GM19240 (cell line): ENCODE results near the gene CEBPG.

ENCODE experiments used
- DNase-seq: peaks from one replicate; pipeline ENCODE4 v3.0.0; 2011; ENCODE audit warnings: low spot score; ENCODE audit not compliant: insufficient read length

CEBPG gene

DNA sequence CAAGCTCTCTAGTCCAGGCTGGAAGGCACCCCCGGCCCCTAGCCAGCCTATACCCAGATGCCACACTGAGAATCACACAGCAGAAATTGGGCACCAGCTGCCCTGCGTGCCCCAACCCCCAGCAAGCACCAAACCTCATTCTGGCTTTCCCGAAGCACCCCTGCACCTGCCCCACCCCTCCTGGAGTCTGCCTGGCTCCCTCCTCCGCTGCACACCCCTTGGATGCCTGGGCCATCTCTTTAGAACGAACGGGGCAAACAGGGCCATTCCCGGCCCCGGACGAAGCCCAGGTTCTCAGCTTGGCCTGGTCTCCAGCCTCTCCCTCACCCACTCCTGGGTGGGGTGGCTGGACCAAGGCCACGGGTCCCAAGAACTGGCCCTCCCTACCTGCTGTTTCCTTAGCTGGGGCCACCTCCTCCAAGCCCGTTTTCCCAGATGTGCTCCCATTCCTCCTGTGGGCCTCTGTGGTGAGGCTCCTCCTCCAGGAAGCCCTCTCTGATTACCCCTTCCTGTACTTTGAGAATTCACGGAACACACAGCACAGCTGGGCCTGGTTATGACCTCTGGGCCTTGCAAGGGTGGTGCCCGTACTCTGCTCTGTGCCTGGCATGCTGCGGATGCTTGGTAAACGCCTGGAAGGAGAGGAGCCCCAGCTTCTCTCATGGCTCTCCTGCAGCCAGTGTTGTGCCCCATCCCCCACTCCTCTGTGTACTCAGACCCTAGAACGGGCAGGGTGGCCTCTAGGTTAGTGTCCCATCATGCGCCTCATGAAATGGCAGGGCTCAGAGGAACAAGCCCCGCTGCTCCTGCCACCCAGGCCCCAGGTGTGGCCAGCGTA, 21.4 kb downstream of the CEBPG start:
- no peak for DNase-seq

DNA sequence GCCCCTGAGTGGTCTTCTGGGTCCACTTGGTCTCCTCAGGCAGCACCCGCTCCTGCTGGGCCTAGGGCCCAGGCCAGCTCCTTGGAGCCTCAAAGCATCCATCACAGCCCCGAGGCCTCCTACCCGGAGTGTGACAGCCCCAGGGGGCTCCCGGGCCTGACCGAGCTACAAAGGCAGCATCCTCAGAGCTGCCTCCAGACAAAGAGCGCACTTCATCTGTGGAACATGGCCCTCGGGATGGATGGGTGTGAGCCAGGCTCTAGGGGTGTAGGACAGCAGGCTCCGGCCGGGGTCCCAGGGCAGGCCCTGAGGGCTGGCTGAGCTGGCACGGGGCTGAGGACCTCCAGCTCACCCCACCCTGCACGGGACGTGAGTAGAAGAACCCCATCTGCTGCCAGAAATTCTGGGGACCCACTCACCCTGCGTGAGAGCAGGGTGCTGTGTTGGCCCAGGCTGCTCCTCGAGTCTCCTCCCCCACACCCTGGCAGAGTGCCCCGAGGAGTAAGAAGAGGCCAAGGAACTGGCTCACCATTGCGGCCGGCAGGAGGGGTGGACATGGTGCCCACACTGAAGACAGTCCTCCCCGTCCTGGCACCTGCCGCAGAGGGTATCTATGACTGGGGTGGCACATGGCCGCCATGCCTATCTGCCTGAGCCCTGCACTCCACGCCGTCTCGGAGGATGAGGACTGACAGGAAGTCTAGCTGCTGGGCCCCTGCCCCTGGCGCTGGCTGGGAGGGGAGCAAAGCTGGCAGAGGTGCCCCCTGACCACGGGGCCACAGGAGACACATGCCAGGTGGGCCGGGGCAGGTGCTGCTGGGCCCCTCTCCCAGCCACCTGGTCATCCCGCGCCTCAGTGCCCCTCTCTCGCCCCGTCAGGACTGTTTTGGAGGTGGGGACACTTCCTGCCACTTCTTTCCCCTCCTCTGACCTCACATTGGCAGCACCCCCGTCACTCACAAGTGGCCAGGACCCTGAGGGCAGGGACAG, 22.3 kb downstream of the CEBPG start:
- no peak for DNase-seq

GRCh38 chr19:33396701-33397535, 23.4 kb downstream of the CEBPG start:
- no peak for DNase-seq

DNA sequence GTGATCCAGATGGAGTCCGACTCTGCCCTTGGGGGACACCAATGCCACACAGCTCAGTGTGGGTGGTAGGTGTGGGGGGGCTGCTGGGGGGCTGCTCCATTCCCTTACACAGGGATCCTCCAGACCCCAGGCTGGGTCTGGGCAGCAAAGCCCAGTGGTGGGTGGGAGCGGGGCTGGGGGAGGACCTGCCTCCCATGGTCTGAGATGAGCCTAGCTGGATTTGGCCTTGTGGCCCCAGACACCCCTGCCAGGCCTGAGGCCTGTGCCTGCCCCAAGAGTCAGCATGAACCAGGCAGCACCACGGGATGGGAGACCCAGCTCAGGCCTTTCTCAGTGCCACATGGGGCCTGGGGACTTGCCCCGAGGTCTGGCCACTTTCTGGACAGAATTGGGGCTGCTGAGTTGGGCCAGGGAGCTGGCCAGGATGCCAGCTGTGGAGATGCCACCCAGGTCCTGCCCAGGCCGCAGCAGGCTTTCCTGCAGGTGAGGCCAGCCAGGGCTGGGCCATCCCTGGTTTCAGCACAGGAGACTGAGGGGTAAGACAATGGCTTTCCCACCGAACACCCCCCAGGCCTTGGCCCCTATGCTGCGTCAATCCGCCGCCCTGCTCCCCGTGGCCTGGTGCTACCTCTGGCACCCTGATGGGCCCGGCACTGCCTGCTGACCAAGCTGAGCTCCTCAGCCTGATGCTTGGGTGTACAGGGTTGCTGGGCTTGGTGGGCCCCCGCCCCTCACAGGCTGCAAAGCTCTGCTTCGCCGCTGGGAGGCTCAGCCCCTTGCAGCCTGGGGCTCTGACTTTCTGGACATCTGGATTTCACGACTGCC, 24.2 kb downstream of the CEBPG start:
- no peak for DNase-seq

DNA sequence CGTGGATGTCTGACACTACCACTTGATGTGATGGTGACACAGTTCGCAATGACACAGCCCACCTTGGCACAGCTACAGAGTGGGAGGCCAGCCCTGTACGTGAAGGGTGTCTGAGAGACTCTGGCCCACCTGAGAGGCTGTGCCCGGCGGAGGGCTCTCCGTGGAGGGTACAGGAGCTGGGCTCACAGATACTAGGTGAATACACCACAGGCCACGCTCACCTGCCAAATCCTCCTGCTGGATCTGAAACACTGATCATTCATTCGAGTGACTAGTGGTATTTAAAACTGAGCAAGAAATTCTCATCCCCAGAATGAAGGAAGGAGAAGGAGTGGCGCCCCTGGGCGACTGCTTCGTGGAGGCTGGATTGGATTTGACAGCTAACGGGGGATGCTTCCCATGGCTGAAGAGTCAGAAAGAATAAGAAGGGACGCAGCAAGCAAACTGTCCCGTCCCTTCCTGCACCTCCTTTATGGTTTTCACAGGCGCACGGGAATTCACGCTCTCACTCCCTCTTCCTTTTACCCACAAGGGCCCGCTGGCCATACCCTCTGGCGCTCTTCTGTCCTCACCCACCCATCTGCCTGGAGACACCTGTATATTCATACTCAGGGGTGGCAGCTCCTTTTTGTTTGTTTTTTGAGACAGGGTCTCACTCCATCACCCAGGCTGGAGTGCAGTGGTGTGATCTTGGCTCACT, 25.0 kb downstream of the CEBPG start:
- DNase-seq = no peak

DNA sequence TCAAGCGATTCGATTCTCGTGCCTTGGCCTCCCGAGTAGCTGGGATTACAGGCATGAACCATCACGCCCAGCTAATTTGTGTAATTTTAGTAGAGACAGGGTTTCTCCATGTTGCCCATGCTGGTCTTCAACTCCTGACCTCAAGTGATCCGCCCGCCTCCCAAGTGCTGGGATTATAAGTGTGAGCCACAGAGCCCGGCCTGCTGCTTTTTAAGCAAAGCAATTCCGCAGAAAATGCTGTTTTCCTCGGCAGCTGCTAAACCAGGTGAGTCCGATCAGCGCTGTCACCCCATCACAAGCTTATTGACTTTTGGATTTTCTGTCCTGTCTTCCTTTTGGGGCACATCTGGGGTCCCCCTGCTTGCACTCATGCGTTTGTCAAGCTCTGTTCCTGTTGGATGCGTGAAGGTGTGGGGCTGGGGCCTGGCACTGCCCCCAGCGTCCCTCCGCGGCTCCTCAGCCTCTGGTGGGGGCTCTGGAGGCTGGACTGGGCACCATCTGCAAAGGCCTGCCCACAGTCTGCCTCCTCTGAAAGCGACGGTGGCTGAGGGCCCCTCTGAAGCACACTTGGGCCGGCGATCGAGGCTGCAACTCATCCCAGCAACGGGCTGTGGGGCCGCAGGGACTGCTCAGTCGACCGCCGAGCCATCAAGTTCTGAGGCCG, 25.7 kb downstream of the CEBPG start:
- no peak for DNase-seq

DNA sequence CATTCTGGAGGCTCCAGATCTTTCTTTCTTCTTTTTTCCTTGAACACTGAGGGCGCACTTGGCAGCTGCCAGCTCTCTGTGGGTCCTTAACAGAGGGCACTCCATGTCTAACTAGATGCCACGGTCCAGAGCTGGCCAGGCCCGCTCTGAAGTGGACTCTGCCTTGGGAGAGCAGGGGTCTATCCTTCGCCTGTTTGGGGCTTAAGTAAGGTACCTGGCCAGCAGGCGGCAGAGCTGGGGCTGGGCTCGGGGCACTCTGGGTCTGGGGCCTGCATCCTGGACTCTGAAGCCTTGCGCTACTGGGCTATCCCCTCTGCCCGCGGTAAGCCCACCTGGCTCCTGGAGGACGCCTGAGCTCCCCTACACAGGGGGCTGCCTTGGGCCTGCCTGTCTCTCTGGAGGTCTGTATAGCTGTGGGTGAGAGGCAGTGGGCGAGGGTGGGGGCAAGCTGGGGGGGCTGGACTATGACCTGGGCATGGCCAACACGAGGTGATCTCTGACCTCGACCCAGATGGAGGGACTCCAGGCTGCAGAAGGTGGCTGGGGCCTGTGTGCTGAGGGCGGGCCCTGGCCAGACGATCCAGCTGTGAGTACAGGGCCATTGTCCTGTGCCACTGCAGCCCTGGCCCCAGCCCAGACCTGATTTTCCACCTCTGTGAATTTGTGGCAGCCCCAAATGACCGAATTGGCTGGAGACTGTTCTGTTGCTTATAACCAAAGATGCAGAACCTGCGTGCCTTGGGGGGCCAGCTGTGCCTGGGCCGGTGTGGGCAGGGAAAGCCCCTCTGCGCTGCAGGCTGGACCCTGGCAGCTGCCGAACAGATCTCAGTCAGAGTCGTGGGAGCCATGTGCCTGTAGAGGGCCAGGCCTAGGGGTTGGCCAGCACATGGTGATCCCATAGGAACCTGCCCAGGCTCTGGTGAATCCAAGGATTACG, 26.5 kb downstream of the CEBPG start:
- DNase-seq = no peak

- DNase-seq = no peak
Measured at GRCh38 chr19:33400856-33401682, 27.6 kb downstream of the CEBPG start.

DNA sequence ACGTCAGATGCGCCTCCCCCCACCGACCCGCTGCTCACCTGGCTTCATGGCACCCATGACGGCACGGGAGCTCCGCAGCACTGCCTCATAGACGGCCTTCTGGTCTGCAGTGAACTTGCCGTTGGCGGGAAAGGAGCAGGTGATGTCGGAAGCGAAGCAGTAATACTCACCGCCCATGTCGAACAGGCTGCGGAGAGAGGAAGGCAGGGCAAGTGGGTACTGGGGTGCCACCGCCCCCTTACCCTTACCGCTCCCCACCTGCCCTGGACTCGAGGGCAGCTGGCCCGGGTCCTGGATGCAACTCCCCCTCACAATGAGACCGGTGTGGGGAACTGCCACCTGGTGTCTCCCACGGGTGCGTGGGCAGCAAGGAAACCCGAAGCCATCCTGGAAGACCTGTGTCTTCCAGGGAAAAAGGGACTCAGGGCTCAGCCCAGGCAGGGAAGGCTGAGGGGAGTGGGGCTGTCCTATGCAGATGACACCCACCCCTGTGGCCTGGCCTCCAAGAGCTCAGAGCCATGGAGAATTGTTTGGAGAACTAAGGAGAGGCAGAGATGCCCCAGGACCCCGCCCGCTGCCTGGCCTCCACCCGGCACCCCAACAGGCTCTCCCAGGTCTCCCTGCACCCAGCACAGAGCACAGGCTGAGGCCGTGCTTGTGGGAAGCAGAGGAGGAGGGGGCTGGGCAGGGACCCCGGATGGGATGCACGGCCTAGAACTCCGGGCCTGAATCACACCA, 28.3 kb downstream of the CEBPG start:
- no peak for DNase-seq

GRCh38 chr19:33402421-33403220, 29.1 kb downstream of the CEBPG start:
- DNase-seq = no peak

- no peak for DNase-seq
Measured at GRCh38 chr19:33403221-33403972, 29.9 kb downstream of the CEBPG start.

DNA sequence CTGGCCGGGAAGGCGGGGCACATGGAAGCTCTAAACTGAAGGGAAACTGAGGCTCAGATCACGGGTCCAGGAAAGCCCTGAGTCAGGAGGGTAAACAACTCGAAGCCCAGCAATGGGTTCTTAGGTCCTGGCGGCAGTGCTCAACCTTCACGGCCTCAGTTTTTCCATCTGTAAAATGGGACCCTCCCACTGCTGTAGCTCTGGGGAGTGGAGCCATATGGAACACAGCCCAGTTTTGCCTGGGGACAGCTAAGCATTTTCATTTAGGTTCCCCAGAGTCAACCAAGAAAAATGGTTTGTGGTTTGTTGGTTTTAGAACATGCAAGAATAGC, 30.4 kb downstream of the CEBPG start:
- DNase-seq = no peak

GRCh38 chr19:33404506-33405253, 31.2 kb downstream of the CEBPG start:
- DNase-seq = no peak

- DNase-seq = no peak
Measured at GRCh38 chr19:33405254-33405552, 31.7 kb downstream of the CEBPG start.
